ENCODE measurements around the gene CDH4.

The CDH4 gene

DNA sequence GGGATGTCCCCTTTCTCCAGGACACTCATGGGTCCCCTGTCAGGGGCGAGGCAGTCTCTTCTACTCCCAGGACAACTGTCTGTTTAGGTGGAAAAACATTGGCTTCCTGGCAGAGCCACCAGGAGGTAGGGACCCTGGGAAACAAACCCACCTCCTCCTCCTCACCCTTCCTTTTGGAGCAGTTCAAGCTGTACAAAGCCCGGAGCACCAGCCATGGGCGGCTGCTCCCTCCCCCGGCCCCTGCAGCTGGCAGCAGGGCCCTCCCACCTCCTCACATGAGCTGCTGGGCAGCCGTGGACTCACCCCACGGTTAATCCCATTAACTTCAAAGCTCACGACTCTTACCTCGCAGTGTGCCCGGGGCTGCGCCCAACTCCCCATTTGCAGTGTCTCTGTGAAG lies 48.6 kb downstream of the CDH4 start:
- DNase-seq (ENCODE audit: low spot score) (no peak), FAIRE-seq (no peak)

DNA sequence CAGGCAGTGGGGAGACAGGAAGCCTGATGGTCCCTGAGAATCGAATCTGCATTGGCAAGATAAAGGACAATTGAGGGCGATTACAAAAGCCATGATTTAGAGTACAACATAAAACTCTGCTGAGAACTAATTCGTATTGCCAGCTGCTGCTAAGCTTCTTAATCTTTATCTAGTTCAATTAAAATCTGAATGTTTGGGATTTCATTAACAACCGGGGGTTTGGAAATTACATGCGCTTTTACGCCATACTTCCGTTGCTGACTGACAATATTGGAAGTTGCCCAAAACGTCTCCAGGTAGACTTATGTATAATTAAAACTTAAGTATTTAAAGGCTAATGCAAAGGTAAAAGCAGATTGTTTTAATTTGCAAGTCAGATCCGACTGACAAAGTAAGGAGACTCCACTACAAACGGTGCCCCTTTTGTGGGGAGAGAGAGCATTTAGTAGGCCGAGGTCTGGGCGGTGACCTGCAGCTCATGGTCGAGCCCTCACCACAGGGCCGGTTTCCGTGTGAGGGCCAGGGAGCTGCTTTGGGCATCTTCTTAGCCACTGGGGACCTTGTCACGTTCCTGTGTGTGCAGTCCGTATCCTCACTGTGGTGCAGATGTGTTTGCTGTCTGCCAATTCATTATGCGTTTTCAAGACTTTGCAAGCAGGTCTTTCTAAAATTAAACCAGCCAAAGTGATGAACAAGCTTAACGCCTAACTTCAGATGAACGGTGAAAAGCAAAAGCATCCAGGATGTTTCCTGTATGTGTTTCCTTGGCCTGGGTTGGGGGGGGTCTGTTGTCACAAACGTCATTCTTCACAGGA lies 49.9 kb downstream of the CDH4 start:
- no peak for FAIRE-seq
- no peak for DNase-seq (ENCODE audit: low spot score)

DNA sequence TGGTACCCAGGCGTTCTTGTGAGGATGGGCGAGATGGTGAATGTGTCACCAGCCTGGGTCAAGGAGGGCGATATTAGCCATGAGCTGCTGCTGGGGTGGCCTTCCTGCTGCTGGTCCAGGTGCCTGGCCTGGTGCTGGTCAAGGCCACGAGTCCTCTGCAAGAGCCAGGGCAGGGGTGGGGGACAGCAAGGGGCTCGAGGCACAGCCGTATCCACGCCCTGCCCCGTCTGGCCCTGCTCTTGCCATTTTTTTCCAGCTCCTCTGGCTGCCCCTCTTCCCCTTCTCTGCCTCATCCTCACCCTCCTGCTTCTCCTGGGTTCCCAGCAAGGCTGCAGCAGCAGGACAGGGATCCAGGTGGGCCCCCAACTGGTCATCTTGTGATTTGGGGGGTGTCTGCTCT lies 51.2 kb downstream of the CDH4 start:
- DNase-seq (ENCODE audit: low spot score) (no peak), FAIRE-seq (no peak)

DNA sequence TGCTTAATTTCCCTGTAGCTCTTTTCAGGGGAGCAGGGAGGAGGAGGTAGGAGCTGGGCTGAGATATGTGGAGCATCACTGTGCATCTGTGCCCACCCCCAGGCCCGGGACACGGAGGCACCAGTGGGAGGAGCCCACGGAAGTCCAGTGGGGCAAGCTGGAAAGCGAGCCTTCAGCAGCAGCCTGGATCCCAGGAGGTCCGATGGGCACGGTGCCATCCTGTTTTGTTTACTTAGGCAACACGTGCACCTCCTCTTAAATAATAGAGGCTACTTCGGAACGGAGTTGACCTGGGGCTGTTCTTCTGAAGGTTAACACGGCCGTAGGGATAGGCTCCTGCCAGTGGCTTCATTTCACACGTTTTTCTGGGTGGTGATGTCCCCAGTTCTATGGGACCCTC lies 51.6 kb downstream of the CDH4 start:
- FAIRE-seq (no peak), DNase-seq (ENCODE audit: low spot score) (no peak)

DNA sequence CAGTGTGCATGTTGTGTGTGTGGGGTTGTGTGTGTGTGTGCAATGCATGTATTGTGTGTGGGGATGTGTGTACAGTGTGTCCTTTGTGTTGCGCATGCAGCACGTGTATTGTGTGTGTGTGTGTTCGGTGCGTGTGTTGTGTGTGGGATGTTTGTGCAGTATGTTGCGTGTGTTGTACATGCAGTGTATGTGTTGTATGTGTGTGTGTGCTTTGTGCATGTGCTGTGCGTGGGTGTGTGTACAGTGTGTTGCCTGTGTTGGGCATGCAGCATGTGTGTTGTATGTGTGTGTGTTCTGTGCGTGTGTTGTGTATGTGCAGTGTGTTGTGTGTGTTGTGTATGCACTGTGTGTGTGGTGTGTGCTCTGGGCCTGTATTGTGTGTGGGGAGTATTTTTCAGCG lies 52.7 kb downstream of the CDH4 start:
- DNase-seq (ENCODE audit: low spot score) (no peak), FAIRE-seq (no peak)

DNA sequence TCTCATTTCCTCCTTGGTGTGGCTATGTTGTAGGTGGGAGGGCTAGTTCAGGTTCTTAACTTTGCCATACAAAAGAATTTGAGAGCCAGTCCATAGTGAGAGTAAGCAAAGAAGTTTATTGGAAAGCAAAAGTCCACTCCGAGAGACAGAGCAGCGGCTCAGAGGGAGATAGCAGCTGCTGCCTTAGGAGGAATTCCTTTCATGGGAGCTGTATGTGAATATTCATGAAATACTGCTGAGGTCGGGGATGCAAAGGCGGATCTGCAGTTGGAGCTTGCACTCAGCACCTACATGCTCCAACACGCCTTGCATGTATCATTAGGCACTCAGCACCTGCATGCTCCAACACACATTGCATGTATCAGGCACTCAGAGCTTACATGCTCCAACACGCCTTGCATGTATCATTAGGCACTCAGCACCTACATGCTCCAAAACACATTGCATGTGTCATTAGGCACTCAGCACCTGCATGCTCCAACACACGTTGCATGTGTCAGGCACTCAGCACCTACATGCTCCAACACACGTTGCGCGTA lies 54.9 kb downstream of the CDH4 start:
- DNase-seq (ENCODE audit: low spot score) (no peak), FAIRE-seq (no peak)

DNA sequence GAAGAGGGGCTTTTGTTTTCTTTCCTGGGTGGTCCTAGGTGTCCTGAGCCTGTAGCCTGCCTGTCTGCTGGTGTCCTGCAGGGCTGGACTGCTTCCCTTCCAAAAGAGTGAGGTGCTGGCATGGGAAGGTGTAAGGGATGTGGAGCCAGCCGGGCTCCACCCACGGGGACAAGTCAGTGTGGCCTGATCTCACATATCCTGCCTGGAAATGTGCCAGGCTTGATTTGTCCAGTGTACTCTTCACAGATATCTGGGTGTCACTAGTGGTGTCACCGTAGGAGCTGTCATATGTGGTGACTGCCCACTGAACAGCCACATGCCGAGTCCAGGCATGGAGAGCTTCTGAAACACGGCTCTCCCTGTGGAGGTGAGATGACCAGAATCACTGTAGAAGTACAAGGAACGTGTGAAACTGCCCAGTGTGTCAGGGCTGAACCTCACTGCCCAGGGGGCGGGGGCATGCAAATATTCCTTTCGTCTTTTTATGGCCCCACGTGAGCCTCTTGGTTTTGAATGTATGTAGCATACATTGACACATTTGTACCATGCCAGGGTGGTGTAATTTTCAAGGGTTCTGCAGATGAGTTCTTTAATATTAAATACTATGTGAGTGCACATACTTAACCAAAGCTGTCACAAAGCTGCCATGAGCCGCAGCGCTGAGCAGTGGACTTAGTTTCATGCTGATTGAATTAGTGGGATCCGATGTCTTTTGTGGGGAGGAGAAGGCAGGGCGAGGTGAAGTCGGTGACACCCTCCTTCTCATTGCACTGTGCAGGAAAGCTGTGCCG lies 55.8 kb downstream of the CDH4 start:
- FAIRE-seq = no peak
- no peak for DNase-seq (ENCODE audit: low spot score)

DNA sequence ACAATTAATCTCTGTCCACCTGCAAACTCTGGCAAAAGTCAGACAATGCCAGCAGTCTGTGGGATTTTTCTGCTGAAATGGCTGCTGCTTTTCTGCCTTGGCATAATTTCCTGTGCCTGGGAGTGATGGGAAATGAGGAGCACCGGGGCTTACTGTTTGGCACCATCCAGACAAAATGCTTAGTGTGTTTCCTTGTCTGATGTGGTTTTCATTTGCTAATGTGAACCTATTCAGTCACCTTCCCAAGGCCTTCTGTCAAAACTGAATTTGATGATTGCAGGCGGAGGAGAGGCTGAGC lies 56.4 kb downstream of the CDH4 start:
- FAIRE-seq = no peak
- DNase-seq (ENCODE audit: low spot score) = no peak

DNA sequence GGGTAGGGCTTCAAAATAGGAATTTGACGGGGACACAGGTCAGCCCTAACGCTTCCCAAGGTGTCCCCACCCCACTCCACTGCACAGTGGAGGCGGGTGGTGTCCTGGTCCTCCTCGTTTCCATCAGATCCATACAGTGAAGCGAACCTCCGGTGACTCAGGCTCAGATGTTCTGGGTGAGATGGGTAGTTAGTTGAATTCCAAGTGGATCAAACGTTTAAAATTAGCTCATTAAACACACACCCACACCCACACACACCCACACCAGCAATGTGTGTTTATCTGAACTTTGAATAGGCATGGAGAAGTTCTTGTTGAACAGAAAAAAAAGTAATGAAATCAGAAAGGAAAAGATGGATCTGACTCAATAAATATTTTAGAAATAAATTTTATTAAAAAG lies 58.9 kb downstream of the CDH4 start:
- no peak for DNase-seq (ENCODE audit: low spot score)
- no peak for FAIRE-seq

DNA sequence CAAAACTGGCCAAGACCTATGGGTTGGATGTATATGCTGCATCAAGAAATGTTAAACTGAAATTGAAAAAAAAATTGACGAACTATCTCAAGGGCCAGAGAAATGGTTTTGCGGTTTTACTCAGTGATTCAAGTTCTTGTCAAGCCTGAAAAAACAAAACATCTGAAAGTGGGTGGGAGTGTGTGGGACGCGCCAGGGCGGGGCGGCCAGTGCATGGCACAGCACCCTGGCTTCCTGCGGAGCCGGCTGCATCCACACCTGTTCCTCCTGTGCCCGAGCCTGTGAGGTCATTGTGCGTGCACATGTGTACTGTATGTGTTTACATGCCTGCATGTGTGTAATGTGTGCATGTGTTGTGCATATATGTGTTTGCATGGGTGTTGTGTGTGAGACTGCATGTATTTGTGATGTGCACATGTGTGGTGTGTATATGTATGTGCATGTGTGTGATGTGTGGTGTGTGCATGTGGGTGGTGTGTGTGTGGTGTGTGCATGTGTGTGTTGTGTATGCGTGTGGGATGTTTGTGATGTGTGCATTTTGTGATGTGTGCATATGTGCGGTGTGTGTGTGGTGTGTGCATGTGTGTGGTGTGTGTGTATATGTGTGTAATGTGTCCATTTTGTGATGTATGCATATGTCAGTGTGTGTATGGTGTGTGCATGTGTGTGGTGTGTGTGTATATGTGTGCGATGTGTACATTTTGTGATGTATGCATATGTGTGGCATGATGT lies 59.8 kb downstream of the CDH4 start:
- FAIRE-seq (no peak), DNase-seq (ENCODE audit: low spot score) (no peak)

DNA sequence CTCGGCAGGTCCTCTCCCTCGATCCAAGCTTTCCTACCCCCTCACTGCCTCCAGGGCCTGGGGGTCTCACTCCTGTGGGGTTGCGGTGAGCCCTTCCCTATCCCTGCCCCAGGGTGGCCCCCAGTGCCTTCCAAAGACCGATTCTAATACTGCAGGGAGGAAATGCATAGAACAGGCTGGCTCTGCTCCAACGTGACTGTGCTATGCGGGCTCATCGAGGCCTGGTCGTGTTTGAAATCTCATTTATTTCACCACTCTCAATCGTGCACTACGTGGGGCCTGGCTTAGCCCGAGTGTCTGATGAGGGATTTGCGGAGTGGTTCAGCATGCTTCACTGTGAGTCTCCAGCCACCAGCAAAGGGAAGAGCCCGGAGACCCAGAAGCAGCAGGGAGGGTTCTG lies 60.9 kb downstream of the CDH4 start:
- DNase-seq (ENCODE audit: low spot score) (no peak), FAIRE-seq (no peak)

DNA sequence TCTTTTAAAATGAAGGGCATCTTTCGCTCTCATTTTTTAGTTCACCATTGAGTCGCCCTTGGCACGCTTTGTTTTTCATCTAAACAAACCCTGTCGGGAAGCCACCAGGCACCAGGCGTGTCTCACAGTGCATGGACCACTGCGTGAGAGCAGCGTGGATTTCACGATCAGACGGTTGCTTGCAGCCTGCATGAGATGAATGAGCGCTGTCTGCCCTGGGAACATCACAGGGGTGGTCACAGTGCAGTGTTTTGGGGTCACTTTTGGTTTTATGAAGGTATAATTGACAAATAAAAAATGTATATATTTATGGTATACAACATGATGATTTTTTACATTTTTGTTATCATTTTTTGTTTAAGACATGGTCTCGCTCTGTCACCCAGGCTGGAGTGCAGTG lies 61.3 kb downstream of the CDH4 start:
- no peak for DNase-seq (ENCODE audit: low spot score)
- no peak for FAIRE-seq

DNA sequence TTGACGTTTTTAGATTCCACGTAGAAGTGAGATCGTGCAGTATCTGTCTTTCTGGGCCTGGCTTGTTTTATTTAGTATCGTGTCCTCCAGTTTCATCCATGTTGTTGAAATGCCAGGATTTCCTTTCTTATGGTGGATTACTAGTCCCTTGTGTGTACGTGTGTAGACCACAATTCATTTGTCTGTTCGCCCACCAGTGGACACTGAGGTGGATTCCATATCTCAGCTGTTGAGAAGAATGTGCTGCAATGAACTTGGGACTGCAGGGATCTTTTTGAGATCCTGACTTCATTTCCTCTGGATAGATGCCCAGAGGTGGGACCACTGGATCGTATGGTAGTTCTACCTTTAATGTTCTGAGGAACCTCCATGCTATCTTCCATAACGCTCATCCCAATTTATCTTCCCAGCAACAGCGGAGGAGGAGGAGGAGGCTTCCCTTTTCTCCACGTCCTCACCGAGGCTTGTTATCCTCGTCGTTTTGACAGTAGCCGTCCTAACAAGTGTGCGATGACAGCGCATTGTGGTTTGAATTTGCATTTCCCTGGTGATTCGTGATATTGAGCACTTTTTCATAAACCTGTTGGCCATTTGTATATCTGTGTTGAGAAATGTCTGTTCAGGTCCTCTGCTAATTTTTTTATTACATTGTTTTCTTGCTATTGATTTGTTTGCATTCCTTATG lies 62.4 kb downstream of the CDH4 start:
- no peak for FAIRE-seq
- no peak for DNase-seq (ENCODE audit: low spot score)

DNA sequence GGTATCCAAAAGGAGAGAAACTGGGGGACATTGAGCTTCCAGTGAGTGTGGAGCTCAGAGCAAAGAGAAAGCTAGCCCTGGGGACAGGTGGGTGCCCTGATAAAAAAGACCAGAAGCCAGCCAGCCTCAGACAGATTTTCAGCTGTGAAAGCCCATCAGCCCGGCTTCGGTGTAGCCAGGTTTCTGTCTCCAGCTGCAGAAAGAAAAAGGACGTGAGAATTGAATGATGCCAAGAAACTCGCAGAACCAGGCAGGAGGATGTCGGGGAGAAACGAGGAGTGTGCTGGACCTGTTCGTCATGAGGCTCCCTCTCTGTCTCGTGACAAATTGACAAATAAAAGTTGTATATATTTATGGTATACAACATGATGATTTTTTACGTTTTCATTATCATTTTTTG lies 63.3 kb downstream of the CDH4 start:
- no peak for FAIRE-seq
- no peak for DNase-seq (ENCODE audit: low spot score)

DNA sequence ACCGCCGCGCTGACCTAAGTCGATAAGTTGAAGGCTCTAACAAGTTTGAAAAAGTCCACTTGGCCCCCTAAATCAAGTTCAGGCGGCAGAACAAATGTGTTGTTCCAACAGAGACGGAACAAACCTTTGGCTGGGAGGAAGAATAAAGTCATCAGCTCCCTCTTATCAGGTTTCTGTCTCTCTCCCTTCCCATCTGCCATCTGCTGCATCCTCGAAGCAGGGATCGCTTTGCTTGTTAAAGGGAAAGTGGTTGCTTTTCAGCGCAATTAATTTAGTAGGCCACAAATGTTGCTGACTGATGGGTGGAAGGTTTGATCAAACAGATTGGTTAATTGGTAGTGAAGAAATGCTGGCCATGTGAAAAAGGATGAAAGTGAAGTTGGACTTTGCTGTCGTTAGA lies 64.3 kb downstream of the CDH4 start:
- no peak for DNase-seq (ENCODE audit: low spot score)
- no peak for FAIRE-seq

DNA sequence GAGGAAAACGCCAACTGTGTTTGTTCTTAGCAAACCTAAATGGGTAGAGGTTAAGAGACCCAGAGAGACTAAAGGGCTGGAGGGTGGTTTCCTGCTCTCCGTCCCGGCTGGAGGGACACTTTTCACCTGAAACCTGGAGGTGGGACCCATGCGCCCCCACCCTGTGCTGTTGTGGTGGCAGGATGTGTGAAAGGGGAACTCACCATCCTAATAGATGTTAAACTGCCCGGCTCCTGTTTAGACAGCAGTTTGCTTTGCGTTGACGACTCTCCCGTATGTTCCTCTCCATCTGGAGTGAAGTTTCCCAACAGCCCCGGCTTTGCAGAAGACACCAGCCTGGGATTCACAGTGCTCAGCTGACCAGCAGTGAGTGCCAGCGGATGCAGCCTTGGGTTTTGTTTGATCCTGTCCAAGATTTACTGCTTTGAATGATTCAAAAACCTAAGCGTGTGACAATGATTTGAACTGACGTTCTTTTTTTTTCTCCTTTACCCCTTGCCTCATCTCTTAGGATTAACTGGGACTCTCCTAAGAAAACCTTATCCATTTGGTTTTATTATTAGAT lies 66.0 kb downstream of the CDH4 start:
- FAIRE-seq = no peak
- DNase-seq (ENCODE audit: low spot score) = no peak

DNA sequence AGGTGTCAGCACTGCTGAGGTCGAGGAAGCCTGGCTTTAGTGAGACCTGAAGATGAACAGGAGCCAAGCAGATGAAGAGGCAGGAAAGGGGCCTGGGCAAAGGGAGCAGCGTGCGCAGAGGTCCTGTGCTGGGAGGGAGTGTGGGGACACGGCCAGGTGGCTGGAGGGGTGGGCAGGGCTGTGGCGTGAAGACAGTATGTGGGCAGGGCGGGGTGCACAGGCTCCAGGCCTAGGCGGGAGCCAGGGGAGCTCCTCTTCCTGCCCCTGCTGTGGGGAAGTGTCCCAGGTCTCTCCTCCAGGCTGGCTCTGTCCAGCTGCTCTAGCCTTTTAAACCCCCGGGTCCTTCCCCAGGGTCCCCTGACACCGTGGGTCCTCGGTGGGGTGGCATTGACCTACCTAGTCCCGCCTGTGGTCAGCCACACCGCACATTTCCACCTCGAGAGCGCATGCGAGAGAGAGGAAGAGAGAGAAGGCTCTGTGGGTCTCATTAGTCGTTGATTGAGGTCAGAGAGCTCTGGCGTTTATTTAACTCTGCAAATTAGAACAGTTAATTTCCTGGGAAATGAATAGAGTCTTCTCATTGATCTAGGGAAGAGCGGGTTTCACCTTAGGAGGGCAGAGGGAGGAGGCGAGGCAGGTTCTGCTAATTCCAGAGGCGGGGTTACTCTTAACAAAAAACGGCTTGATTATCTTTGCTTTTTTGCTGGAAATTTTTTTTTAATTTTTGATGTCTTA lies 68.8 kb downstream of the CDH4 start:
- DNase-seq (ENCODE audit: low spot score) (no peak), FAIRE-seq (no peak)

DNA sequence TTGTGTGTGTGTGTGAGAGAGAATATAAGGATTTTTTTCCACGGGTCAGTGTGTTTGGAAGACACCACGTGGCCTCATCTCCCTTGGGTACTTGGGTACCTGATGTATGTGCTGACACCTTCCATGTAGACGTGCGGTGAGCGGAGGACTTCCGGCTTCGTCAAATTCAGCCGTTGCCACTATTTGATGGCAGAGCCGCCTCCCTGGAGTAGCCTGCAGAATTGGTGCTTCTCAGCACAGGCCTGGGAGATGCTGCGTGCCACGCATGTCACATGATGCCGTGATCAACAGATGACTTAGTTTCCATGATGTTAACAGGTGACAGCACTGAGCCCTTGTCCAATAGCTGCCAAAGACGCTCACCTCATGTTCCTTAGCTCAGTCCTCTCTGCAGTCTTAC lies 69.4 kb downstream of the CDH4 start:
- DNase-seq (ENCODE audit: low spot score) (no peak), FAIRE-seq (no peak)

DNA sequence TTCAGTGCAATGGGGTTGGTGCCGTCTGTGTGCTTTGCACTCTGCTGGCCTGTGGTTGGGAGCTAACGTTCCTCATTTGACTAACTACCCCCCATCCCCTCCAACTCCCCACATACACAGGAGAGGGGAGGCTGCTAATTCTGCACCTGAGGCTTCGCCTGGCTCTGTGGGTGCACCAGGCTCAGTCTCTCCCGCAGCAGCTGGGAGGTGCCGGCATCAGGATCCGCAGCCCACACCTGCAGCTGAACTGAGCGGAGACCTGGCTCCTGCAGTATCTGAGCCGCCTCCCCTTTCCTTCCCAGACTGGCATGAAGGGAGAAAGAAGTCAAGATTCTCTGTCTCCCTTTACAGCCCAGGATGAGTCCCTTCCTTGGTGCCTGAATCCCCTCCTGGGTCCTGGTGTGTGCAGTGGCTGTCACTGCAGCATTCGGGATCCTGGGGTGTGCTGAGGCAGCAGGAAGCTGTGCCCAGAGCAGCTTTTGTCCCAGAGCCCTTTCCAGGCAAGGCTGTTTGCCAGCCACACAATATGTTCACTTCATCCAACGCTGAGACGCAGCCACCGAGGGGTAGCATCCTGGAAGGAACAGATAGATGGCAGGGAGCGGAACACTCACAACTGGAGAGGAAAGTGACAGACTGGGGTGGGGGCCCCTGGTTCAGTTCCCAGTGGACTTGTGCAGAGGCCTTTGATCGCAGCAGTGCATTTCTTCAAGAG lies 70.2 kb downstream of the CDH4 start:
- DNase-seq (ENCODE audit: low spot score) (no peak), FAIRE-seq (no peak)

DNA sequence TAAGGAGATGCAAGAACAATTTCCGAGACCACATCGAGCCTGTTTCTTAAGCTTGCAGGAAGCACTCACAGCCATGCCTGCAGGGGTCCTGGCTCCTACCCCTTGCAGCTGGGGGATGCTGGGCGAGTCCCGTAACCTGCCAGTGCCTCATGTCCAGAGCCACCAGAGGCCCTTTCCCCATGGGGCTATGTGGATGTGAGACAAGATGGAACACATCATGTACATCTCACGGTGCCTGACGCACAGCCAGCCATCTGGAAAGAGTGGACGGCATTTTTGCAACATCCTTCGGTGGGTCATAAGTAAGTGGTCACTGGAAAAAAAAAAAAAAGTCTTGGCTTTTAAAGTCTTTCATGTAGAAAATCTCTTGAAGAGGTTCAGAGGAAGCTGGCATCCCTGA lies 72.8 kb downstream of the CDH4 start:
- no peak for FAIRE-seq
- DNase-seq (ENCODE audit: low spot score) = no peak
